Bronchial epithelial cell (primary cell): Measurements from ENCODE around the gene PDCD10. TPM values are rescaled to one million over a fixed set of nuclear protein-coding genes. Genes with fewer than 3 reads are reported as not detected.
A peak's percentile ranks its signal among the peaks of the same experiment; 100 is the strongest.

ENCODE experiments used
- DNase-seq: peaks from one replicate; pipeline ENCODE4 v3.0.0-alpha.2; 2010; ENCODE audit warnings: low read depth
- FAIRE-seq: peaks from 2 replicates; lab custom pipeline; 2011; peaks lifted over from hg19 to GRCh38; lab: Jason Lieb, UNC
- H3K27me3 ChIP-seq: 2 replicates; pipeline ENCODE4 v1.5.1; 2011; ENCODE audit warnings: low read length; ENCODE audit not compliant: control insufficient read depth, insufficient read depth
- H3K36me3 ChIP-seq: 2 replicates; pipeline ENCODE4 v1.5.1; 2011; ENCODE audit warnings: low read length; ENCODE audit not compliant: control insufficient read depth, insufficient read depth
- H3K4me3 ChIP-seq: 2 replicates; pipeline ENCODE4 v1.5.1; 2011; ENCODE audit warnings: mild to moderate bottlenecking, low read depth, low read length, control low read depth
- total RNA-seq: library from RNA; depleted of rRNA; stranded (reverse); fragments of >200 nt; gene quantifications from 2 replicates; pipeline ENCODE4 v1.2.1, GENCODE V29; 2014
- TF ChIP-seq, protein P1 (sequence below): IDR thresholded peaks from 2 replicates; pipeline ENCODE4 v1.5.1; 2011; ENCODE audit warnings: mild to moderate bottlenecking, moderate library complexity, low read length, control low read depth, inconsistent platforms; ENCODE audit not compliant: insufficient read depth, severe bottlenecking

Gene PDCD10
- total RNA-seq, 1 donor from 2014 or later: 83.2 TPM

- H3K4me3 ChIP-seq: no peak overlapping the region
- no peaks in the 10 kb centered on the region for H3K27me3 ChIP-seq
- DNase-seq (no peak), FAIRE-seq (no peak)
- H3K36me3 ChIP-seq: peaks cover 1% of the 10 kb centered on the region
- TF ChIP-seq, protein P1, sequence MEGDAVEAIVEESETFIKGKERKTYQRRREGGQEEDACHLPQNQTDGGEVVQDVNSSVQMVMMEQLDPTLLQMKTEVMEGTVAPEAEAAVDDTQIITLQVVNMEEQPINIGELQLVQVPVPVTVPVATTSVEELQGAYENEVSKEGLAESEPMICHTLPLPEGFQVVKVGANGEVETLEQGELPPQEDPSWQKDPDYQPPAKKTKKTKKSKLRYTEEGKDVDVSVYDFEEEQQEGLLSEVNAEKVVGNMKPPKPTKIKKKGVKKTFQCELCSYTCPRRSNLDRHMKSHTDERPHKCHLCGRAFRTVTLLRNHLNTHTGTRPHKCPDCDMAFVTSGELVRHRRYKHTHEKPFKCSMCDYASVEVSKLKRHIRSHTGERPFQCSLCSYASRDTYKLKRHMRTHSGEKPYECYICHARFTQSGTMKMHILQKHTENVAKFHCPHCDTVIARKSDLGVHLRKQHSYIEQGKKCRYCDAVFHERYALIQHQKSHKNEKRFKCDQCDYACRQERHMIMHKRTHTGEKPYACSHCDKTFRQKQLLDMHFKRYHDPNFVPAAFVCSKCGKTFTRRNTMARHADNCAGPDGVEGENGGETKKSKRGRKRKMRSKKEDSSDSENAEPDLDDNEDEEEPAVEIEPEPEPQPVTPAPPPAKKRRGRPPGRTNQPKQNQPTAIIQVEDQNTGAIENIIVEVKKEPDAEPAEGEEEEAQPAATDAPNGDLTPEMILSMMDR: no peak
Observed at GRCh38 chr3:167700926-167701325, 33.8 kb downstream of the PDCD10 start.

- no peak for FAIRE-seq
- no peak for DNase-seq
- Histone ChIP-seq H3K27me3 (no peaks in the 10 kb centered on the region), H3K36me3 (peaks cover 1% of the 10 kb centered on the region), H3K4me3 (no peak overlapping the region)
- TF ChIP-seq, protein P1: no peak
Observed at GRCh38 chr3:167700046-167700445, 34.6 kb downstream of the PDCD10 start.

DNA sequence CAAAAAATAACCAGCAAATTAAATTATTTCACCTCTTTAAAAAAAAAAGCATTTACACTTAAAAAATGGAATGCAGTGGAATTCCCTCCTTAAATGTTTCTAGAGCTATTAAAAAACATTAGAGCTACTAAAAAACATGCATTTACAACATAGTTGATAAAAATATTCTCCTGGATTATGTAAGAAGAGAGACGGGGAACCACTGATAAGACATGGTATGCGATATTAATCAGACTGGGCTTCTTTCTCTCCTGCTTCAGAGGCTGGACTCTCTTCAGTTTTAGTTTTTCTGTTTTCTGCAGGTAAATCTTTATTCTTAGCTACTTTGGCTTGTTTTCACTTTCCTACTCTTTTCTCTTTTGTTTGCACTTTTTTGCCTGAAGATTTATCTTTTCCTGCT lies 40.6 kb downstream of the PDCD10 start:
- no peak for FAIRE-seq
- no peak overlapping the region for H3K4me3 ChIP-seq
- TF ChIP-seq, protein P1: no peak
- H3K27me3 ChIP-seq: no peaks in the 10 kb centered on the region
- DNase-seq: no peak
- H3K36me3 ChIP-seq: peaks cover 5% of the 10 kb centered on the region

- TF ChIP-seq, protein P1: no peak
- DNase-seq (no peak), FAIRE-seq (no peak)
- Histone ChIP-seq H3K27me3 (no peaks in the 10 kb centered on the region), H3K4me3 (no peak overlapping the region), H3K36me3 (peaks cover 7% of the 10 kb centered on the region)
Observed at GRCh38 chr3:167691366-167691765, 43.3 kb downstream of the PDCD10 start.

GRCh38 chr3:167684388-167684993 lies 50.2 kb downstream of the PDCD10 start:
- peak; percentile 65 for DNase-seq
- FAIRE-seq: no peak

More at GRCh38 chr3:167684388-167684993, 50.2 kb downstream of the PDCD10 start:
- Histone ChIP-seq H3K4me3 (no peak overlapping the region), H3K36me3 (peaks cover 3% of the 10 kb centered on the region), H3K27me3 (no peaks in the 10 kb centered on the region)
- TF ChIP-seq, protein P1: peak; percentile 29
